ENCODE data around the gene GNG12. TPM values are rescaled to one million over a fixed set of nuclear protein-coding genes. Genes with fewer than 3 reads are reported as not detected.
A peak's percentile ranks its signal among the peaks of the same experiment; 100 is the strongest.

The GNG12 gene
- total RNA-seq, 1 experiment from 2014 or later: 360 TPM

GRCh38 chr1:67711855-67712212, 121.4 kb downstream of the GNG12 start:
- in situ Hi-C loops (cut with HindIII; ENCODE audit: low pct_unique_long_range_greater_than_20kb, low sequenced_read_pairs): no loop called here
- DNase-seq (ENCODE audit: low read depth, low spot score): peak; percentile 40

DNA sequence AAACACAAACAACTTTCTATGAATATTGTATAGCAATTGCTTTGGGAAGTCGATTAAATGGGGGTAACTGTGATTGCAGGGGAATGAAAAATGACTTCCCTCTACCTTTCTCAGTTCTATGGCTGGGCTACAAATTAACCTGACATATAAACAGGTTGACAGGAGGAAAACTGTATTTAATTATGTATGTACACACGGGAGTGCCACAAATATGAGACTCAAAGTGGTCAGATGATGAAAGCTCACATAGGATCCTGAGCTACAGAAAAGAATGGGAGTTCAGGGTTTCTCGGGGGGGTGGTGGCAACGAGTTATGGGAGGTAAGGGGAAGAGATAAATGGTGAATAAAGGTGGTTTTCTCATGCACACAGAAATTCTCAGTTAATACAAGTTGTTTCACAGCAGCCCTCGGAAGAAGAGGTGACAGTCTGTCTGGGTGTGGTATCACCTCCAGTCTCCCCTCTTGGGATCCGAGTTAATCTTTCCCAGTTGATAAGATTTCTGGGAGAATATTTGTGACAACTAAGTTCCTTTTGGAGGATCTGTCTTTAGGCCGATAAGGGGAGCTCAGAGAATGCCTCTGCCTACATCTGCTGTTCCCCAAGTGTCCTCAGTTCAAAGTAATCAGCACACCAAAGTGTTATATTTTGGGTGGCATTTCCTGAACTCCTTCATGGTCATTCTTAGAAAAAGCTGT, 122.0 kb downstream of the GNG12 start:
- in situ Hi-C loops (cut with HindIII; ENCODE audit: low pct_unique_long_range_greater_than_20kb, low sequenced_read_pairs): no loop called here
- DNase-seq (ENCODE audit: low read depth, low spot score): no peak

DNA sequence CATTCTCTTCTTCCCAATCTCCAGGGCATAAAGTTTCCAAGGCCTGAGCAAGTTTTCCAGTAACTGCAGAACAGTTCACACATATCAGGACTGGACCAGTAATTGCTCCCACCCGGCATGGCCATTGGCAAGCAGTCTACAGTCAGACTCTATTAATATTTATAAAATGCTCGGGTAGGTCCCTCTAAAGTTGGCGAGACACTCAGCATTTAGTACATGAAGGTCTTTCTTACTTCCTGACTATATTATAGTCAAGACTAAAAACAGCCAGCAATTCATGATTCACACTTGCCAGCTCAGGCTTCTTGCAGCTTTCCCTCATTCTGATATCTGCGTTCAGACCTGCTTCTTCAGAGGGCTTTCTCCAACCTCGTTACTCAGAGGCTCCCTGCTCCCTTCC, 122.8 kb downstream of the GNG12 start:
- in situ Hi-C loops (cut with HindIII; ENCODE audit: low pct_unique_long_range_greater_than_20kb, low sequenced_read_pairs): no loop called here
- no peak for DNase-seq (ENCODE audit: low read depth, low spot score)

DNA sequence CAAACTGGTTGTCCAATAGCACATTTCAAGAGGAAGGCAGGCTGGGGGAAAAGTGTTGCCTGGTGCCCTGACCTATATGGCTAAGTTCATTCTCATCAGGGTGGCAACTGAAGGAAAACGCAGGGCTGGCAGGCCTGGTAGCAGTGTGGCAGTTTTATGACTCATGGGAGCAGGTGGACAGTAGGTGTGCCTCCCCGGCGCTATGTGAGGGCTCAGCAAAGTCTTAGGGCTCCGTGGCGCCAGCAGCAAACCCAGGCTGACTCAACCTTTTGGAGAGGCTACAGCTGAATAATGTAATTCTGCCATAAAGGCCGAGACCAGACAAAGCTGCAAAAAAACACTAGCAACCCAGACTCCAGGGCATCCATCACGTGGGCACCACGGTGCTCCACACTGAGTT, 124.7 kb downstream of the GNG12 start:
- DNase-seq (ENCODE audit: low read depth, low spot score): no peak
- in situ Hi-C loops (cut with HindIII; ENCODE audit: low pct_unique_long_range_greater_than_20kb, low sequenced_read_pairs): no loop called here

DNA sequence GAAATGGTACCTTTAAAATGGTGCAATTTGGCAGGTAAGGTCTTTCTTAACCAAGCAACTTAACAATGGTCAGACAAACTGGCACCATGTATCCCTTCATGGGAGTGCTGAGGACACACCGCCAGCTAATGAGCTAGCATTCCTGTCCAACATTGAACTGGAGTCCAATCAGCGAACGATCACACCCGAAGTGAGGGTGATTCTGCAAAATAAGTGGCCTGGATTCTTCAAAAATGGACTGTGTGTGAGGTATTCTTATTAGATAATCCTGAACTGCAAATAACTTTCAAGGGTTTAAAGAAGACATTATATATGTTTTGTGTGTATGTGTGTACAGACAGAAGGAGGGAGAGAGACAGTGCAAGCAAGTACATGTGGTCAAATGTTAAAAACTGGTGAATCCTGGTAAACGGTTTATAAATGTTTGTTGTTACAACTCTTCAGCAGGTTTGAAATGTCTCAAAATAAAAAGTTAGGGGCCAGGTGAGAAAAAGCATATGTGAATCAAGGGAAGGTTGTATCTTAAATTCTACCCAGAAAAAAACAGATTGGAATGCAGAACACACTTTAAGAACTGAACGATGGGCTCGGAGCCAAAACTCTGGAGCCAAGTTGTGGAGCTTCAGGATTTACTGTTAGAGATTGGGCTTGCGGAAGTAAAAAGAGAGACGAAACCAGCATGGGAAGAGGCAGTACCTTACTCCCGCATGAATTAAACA, 127.4 kb downstream of the GNG12 start:
- in situ Hi-C loops (cut with HindIII; ENCODE audit: low pct_unique_long_range_greater_than_20kb, low sequenced_read_pairs): no loop called here
- DNase-seq (ENCODE audit: low read depth, low spot score): no peak

DNA sequence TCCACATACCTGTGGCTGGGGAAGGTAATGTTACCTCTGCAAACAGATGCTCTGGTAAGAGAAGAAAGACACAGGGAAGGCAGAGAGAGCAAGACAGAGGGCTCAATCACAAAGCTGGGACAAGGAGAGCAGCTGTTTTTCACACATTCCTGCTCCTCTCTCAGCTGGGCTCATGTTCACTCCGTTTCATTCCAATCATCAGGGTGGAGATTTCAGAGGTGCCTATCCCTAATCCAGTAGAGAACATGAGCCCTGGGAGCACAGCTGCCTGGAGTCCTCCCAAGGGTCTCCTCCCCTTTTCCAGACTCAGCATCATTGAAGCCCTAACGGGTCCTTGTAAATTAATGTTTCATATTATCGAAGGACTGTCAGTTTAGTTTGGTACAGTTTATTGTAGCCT, 128.9 kb downstream of the GNG12 start:
- in situ Hi-C loops (cut with HindIII; ENCODE audit: low pct_unique_long_range_greater_than_20kb, low sequenced_read_pairs): no loop called here

GRCh38 chr1:67701876-67702275, 131.4 kb downstream of the GNG12 start:
- in situ Hi-C loops (cut with HindIII; ENCODE audit: low pct_unique_long_range_greater_than_20kb, low sequenced_read_pairs): no loop called here
- DNase-seq (ENCODE audit: low read depth, low spot score): no peak

More for the DNA sequence above, 128.9 kb downstream of the GNG12 start:
- DNase-seq (ENCODE audit: low read depth, low spot score): no peak

GRCh38 chr1:67700692-67701410, 132.4 kb downstream of the GNG12 start:
- peak; percentile 43 for DNase-seq (ENCODE audit: low read depth, low spot score)
- in situ Hi-C loops (cut with HindIII; ENCODE audit: low pct_unique_long_range_greater_than_20kb, low sequenced_read_pairs): no loop called here

GRCh38 chr1:67700220-67700619, 133.0 kb downstream of the GNG12 start:
- in situ Hi-C loops (cut with HindIII; ENCODE audit: low pct_unique_long_range_greater_than_20kb, low sequenced_read_pairs): no loop called here
- DNase-seq (ENCODE audit: low read depth, low spot score): no peak

GRCh38 chr1:67696708-67697107, 136.6 kb downstream of the GNG12 start:
- in situ Hi-C loops (cut with HindIII; ENCODE audit: low pct_unique_long_range_greater_than_20kb, low sequenced_read_pairs): no loop called here

GRCh38 chr1:67695963-67696362, 137.3 kb downstream of the GNG12 start:
- DNase-seq (ENCODE audit: low read depth, low spot score): no peak
- in situ Hi-C loops (cut with HindIII; ENCODE audit: low pct_unique_long_range_greater_than_20kb, low sequenced_read_pairs): no loop called here

More at GRCh38 chr1:67696708-67697107, 136.6 kb downstream of the GNG12 start:
- DNase-seq (ENCODE audit: low read depth, low spot score): no peak

GRCh38 chr1:67691712-67692111, 141.6 kb downstream of the GNG12 start:
- no peak for DNase-seq (ENCODE audit: low read depth, low spot score)
- in situ Hi-C loops (cut with HindIII; ENCODE audit: low pct_unique_long_range_greater_than_20kb, low sequenced_read_pairs): no loop called here

DNA sequence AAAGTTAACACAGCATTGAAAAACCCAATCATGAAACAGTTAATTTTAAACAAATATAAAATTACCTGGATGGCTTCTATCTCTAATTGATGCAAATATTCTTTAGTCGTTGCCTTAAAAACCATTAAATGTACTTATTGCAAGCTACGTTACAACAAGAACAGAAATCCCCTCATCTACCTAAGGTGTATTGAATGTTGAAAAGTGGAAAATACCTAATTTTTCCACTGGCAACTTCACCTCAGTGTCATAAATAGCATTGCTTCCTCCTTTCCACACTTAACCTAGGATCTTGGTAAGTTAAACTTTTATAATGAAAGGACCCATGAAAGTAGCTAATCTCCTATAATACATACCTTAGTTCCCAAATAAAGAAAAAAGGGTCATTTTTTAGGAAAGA, 142.9 kb downstream of the GNG12 start:
- in situ Hi-C loops (cut with HindIII; ENCODE audit: low pct_unique_long_range_greater_than_20kb, low sequenced_read_pairs): no loop called here
- no peak for DNase-seq (ENCODE audit: low read depth, low spot score)

DNA sequence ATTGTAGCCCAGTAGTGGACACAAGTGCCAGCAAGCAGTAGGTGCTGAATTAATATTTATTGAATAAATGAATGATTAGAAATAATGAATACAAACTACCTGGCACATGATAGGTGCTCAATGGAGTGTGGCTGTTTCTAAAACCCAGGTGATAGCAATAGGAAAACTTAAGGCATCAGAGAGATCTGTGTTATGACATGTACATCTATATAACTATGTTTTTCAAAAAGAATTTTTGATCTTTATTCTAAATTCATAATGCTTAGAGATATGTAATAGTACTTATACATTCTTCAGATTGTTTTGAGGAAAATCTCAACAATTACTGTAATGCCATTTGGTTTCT, 143.3 kb downstream of the GNG12 start:
- no peak for DNase-seq (ENCODE audit: low read depth, low spot score)
- in situ Hi-C loops (cut with HindIII; ENCODE audit: low pct_unique_long_range_greater_than_20kb, low sequenced_read_pairs): no loop called here

DNA sequence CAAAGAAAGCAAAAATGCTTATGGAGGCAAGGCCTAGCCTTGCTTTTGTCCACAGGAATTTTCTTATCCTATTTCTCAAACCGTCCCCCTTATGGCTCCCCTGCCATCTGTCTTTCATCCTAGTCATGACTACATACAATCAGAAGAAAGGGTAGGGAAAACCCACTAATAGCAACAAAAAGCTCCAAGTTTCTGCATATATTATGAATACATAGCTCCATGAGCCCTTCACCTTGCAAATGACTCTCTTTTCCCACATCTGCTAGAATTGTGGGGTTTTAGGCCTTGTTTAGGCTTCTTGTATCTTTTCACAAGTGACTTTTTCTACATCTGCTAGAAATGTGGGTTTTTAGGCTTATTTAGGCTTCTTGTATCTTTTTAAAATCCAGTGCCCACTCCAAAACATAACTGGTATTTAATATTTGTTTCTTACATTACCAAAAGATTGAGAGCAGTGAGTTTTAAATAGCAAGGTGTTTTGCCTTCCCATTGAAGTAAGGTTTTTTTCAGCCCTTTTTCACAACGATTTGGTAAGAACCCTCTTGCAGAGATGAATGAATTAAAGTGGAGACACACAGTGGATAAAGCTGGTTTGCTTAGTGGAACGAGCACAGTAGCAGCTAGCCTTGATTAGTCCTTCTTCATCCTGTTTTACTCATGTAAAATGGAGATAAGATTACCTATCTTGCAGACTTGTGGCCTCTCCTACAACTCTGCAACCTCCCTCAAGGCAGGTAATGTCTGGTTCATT, 143.8 kb downstream of the GNG12 start:
- in situ Hi-C loops (cut with HindIII; ENCODE audit: low pct_unique_long_range_greater_than_20kb, low sequenced_read_pairs): no loop called here
- DNase-seq (ENCODE audit: low read depth, low spot score): no peak

DNA sequence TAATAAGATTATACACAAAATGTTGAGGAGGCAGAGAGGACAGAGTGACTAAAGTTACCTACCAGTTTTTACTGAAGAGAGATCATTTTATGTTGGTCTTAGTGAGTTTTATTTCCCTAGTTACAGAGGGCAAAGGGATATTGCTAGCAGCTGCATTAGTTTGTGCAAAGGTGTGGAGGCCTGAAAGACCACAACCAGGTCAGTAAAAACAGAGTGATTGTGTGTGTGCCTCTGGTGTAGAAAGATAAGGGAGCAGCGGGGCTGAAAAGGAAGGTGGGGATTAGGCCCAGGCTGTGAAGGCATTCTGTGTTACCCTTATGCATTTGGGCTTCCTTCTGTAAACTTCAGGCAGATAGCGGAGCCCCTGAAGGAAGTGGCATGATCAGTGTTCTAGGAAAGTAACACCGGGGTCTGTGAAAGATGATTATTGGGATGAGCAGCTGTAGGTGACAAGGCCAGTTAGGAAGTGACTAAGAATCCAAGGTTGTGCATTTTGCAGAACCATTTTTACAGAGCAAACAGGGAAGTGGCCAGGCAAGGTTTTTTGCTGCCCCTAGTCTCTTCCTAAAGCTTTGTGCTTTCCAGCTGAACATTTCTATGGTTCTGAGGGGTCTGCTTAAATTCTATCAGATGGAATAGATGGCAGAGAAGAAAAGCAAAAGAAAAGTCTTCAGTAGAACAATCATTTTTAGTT, 144.6 kb downstream of the GNG12 start:
- DNase-seq (ENCODE audit: low read depth, low spot score): no peak
- in situ Hi-C loops (cut with HindIII; ENCODE audit: low pct_unique_long_range_greater_than_20kb, low sequenced_read_pairs): no loop called here

DNA sequence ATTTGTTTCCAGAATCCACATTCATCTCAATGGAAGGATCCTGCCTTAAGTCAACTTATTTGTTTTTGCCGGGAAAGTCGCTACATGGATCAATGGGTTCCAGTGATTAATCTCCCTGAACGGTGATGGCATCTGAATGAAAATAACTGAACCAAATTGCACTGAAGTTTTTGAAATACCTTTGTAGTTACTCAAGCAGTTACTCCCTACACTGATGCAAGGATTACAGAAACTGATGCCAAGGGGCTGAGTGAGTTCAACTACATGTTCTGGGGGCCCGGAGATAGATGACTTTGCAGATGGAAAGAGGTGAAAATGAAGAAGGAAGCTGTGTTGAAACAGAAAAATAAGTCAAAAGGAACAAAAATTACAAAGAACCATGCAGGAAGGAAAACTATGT, 145.6 kb downstream of the GNG12 start:
- DNase-seq (ENCODE audit: low read depth, low spot score): no peak
- in situ Hi-C loops (cut with HindIII; ENCODE audit: low pct_unique_long_range_greater_than_20kb, low sequenced_read_pairs): no loop called here

DNA sequence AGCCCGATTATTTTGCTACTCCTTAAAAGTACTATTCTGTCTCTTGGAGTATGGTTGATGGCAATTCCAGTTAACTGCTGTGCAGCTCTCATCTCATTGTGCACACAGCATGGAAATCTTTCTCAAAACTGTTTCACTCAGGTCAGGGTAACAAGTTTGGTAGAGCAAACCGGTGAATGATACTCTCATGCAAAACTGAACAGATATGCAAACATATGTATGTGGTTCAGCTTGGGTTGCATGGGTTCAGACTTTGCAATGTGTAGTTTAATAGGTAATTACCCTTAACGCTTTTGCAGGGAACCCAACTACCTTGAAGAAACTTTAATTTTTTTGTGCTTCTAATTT, 146.1 kb downstream of the GNG12 start:
- in situ Hi-C loops (cut with HindIII; ENCODE audit: low pct_unique_long_range_greater_than_20kb, low sequenced_read_pairs): no loop called here
- no peak for DNase-seq (ENCODE audit: low read depth, low spot score)

Measured in SK-MEL-5 (cell line).